Neural progenitor cell (in vitro differentiated cells): Measurements from ENCODE around the gene CRY1.

Source experiments
- CTCF ChIP-seq: fragments of 200-600 bp; sonication (generic); IDR thresholded peaks from 2 replicates; pipeline ENCODE4 v1.5.1; 2017; ENCODE audit warnings: antibody characterized with exemption, mild to moderate bottlenecking
- EZH2 ChIP-seq: fragments of 200-600 bp; sonication (generic); IDR thresholded peaks from 2 replicates; pipeline ENCODE4 v1.6.1; 2017; ENCODE audit warnings: antibody characterized with exemption, mild to moderate bottlenecking, moderate library complexity

GRCh38 chr12:106997916-106998315 is 95.4 kb downstream of the CRY1 start:
- no peak for TF ChIP-seq CTCF
- no peak for TF ChIP-seq EZH2
